ENCODE measurements around the gene TVP23C.
"Not testable (repeated sequence)": the region's sequence is repeated elsewhere in the genome, so short reads cannot be mapped to it uniquely, and the experiment has no call there.

TVP23C gene

DNA sequence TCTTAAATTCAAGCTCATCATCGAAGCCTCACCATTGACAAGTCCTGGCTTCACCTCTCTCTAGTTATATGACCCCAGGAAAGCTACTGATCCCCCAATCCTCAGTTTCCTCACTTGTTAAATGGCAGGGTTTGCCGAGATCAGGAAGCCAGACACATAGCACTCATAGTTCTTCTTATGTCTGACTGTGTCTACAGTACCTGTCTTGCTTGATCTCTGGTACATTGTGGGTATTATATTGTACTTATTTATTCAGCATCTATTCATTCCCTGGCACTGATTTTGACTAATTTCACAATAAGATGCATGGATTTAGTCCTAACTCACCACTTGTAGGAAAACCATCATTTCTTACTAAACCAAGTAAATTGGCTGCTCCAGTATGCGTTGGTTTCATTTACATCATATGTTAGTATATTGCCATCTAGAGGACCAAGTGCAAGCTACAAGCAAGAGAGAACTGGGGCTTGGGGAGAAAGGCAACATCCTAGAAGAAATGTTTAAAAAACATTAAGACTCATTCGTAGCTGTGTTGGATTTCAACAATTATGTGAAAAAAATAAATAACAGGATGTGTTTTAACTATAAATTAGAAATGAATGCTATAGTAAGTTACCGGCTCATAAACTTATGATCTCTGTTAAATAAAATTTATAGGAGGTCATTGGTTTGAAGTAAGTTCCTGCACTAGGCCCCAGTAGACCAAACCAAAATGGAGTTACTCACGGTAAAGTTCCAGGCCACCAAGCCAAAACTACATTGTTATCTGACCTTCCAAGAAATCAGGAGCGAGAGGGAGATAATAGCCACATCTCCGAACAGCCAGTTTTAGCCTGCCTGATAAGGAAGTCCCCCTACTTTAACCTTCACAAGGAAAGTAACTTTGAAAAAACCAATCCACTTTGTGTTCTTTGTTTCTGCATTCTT, 36.7 kb downstream of the TVP23C start:
- peak; percentile 5 for DNase-seq (ENCODE audit: low spot score)

GRCh38 chr17:15524990-15525985, 38.0 kb downstream of the TVP23C start:
- not testable (repeated sequence) for DNase-seq (ENCODE audit: low spot score)

DNA sequence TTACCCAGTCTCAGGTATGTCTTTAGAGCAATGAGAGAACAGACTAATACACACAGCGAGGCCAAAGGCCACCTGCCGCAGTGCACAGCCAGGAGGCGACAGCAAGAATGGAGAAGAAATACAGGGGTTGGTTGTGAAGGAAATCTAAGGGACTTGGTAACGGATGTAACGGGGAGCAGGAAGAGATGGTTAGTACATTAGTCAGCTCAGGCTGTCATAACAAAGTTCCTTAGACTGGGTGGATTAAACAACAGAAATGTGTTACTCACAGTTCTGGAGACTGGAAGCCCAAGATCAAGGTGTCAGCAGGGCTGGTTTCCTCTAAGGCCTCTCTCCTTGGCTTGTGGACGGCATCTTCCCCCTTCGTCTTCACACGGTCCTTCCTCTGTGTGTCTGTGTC, 47.1 kb downstream of the TVP23C start:
- DNase-seq (ENCODE audit: low spot score) = no peak

GRCh38 chr17:15514469-15514868, 48.8 kb downstream of the TVP23C start:
- DNase-seq (ENCODE audit: low spot score) = no peak

GRCh38 chr17:15513856-15514459, 49.3 kb downstream of the TVP23C start:
- DNase-seq (ENCODE audit: low spot score) = no peak

DNA sequence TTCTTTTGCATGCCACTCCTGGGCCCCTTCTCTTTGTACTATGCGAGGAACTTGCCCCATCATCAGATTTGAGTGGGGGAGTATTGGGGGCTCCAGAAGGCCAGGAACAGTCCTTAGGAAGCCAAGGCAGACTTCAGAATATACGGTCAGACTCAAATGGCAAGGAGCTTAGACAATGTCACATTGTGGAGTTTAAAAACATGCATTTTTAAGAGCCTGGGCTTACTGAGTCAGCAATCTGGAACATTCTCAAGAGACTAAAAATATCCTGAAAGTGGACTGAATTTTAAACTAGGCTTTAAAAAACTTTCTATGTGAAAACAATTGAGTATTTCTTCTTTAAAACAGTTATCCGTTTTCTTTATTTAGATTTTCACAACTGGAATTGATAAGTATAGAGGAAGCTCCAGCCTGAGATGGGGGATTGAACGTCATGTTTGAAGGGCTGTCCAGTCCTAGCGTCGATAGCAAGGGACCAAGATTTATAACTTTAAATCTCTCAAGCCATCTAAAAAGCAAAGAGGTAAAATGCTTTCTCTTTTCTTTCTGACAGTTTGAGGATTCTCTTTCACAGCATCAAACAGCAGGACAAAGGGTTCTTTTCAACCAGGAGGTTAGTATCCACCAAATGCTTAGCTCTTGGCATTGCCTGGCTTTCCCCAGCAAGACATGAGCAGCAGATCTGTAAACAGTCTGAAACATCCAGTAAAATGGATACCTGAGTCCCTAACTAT, 50.1 kb downstream of the TVP23C start:
- no peak for DNase-seq (ENCODE audit: low spot score)

DNA sequence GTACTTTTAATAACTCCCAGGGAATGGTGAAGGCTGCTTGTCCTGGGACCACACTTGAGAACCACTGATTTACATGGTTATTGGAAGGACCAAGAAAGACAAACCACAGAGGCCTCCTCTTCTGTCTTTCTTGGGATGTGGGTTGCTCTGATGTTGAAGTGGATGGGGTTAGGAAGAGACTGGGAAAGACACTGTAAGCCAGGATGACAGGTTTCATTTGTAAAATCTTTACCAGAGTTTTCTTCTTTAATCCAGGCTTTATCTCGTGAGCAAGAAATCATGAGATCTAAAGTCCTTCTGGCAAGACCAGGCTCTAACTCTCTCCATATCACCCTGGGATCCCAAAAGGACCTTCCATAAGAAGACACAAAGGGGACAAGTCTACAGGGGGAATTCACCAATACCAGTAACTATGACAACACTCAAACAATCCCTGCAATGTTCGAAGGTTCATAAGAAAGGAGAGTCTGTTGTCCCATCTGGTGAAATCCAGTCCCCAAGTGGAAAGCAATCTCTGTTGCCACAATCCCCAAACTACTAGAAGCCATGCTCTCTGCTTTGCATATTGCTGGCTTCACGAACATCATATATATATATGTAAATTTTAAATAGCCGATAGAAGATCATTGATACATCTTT, 51.1 kb downstream of the TVP23C start:
- no peak for DNase-seq (ENCODE audit: low spot score)

GRCh38 chr17:15511142-15511541, 52.1 kb downstream of the TVP23C start:
- DNase-seq (ENCODE audit: low spot score) = no peak

DNA sequence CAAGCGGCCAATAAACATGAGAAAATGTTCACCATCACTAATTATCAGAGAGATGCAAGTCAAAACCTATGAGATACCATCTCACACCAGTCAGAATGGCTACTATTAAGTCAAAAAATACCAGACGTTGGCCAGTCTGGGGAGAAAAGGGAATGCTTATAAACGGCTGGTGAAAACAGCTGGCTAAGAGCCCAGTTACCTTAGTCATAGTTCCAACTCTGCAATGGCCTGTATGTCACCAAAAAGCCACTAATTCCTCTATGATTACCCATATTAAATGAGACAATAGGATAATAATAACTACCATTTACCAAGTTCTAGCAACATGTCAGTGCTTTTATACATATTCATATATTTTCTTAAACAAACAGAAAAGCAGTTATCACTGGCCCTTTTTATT, 52.9 kb downstream of the TVP23C start:
- DNase-seq (ENCODE audit: low spot score) = no peak

DNA sequence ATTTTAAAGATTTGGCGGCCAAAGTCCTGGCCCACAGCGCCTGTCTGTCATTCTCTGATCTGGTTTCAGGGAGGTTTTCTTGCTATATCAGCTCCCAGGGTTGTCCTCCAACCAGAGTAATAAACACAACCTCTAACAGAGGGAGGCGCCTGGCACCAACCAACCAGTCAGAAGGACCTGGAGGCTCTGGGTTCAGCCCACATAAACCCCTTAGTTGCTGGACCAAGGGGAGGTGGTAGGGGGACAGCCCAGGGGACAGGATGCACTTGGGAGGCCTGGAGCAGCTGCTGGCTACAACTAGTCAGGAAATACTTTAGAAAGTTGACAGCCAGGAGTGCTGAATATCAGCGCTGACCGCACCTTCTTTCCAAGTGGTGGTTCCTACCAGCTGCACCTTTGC, 54.2 kb downstream of the TVP23C start:
- DNase-seq (ENCODE audit: low spot score) = no peak

DNA sequence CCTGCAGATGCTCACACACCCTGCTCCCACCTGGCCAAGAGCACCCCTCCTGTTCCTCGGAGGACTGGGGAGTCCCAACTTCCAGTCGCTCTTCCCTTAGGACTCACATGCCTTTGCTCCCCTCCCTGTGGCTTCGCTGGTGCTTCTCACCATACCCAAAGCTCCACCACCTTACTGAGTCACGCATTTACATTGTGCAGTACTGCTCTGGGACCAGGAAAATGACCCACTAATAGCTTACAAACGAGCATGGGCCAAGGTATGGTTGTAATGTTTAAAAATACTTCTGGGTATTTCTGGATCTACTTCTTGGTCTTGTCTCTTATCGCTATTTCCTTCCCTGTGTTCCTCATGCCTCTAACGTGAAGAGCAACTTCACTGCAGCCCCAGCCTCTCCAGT, 54.8 kb downstream of the TVP23C start:
- no peak for DNase-seq (ENCODE audit: low spot score)

DNA sequence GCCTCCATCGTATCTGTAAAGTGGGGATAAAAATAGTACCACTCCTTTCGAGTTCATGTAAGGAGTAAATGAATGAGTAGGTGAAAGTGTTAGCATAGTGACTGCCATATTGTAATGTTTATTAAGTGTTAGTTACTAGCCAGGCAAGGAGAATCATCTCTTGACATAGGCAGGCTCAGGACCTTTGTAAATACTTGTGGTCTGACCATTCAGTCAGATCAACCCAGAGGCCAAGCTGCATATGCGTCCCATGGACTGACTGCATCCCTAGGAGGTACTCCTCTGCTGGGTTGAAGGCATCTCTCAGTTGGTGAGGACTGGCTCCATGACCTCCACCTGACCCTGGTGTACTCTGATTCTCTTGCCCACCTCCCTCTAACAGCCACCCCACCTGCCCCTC, 55.4 kb downstream of the TVP23C start:
- no peak for DNase-seq (ENCODE audit: low spot score)

DNA sequence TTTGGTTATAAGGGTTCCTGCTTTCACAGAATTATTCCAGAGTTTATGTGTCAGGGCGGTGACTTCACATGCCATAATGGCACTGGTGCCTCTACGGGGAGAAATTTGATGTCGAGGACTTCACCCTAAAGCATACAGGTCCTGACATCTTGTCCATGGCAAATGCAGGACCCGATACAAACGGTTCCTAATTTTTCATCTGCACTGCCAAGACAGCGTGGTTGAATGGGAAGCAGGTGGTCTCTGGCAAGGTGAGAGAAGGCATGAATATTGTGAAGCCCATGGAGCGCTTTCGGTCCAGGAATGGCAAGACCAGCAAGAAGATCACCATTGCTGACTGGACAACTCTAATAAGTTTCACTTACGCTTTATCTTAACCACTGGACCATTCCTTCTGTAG, 56.3 kb downstream of the TVP23C start:
- no peak for DNase-seq (ENCODE audit: low spot score)

GRCh38 chr17:15505708-15506107, 57.6 kb downstream of the TVP23C start:
- not testable (repeated sequence) for DNase-seq (ENCODE audit: low spot score)

DNA sequence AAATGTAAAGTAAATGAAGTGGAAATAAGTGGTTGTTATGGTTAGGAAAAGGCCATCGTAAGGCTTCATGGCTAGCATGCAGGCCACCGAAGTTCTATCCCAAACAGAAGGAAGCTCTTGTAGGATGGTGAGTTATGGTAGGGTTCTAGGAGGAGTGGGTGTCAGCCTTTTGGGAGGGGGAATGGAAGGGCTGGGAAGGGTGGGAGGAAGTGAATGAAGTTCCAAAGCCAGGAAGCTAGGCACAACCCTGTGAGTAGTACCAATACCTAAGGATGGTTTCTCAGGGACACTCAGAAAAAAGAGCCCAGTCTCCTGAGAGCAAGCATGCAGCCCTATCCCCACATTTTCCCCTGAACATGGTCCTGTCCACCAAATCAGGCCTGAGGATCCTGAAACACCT, 59.6 kb downstream of the TVP23C start:
- no peak for DNase-seq (ENCODE audit: low spot score)

GRCh38 chr17:15502369-15503112, 60.7 kb downstream of the TVP23C start:
- DNase-seq (ENCODE audit: low spot score) = peak; percentile 82

GRCh38 chr17:15501793-15502192, 61.5 kb downstream of the TVP23C start:
- DNase-seq (ENCODE audit: low spot score) = no peak

- no peak for DNase-seq (ENCODE audit: low spot score)
Observed at GRCh38 chr17:15501282-15501681, 62.0 kb downstream of the TVP23C start.

GRCh38 chr17:15498107-15498506, 65.2 kb downstream of the TVP23C start:
- DNase-seq (ENCODE audit: low spot score) = no peak
